ENCODE measurements around the gene SLC33A1. TPM values are rescaled to one million over a fixed set of nuclear protein-coding genes. Genes with fewer than 3 reads are reported as not detected.
"Not testable (repeated sequence)": the region's sequence is repeated elsewhere in the genome, so short reads cannot be mapped to it uniquely, and the experiment has no call there.

Gene SLC33A1
- 10 to 100 TPM; 24.1 to 24.4 TPM for total RNA-seq

- peak within 1 kb of the TSS; percentile 89 for H3K4me3 Mint-ChIP-seq
- H3K36me3 Mint-ChIP-seq, result peaks cover 21% of the 10 kb centered on the region
- no peaks in the 10 kb centered on the region for H3K27me3 Mint-ChIP-seq
- no peaks in the 10 kb centered on the region for H3K9me3 Mint-ChIP-seq (ENCODE audit: low read depth)
- DNase-seq (peak; percentile 99), ATAC-seq (peak; percentile 93)
- peak within 1 kb of the TSS; percentile 99 for H3K27ac Mint-ChIP-seq
- CTCF ChIA-PET, result interaction anchor here (1.0 to 2.9 kb wide), 5 partner anchors 12 to 103 kb away, joined by 3 to 42 read pairs (median 8); partner anchors contain the start of genes C3orf33 and GMPS
- H3K4me1 Mint-ChIP-seq, result peaks cover 41% of the 10 kb centered on the region
Observed at GRCh38 chr3:155854141-155854940, at the start of gene SLC33A1. Gene SLC33A1, minus strand, starts transcription at chr3:155854427. Its CDS starts 430 bp downstream, at chr3:155853997.

GRCh38 chr3:155895379-155895900 is 41.2 kb upstream of the SLC33A1 start:
- ATAC-seq (no peak), DNase-seq (no peak)
- H3K4me1 Mint-ChIP-seq, result peaks cover 9% of the 10 kb centered on the region
- no peaks in the 10 kb centered on the region for H3K9me3 Mint-ChIP-seq (ENCODE audit: low read depth)
- peaks cover 45% of the 10 kb centered on the region for H3K36me3 Mint-ChIP-seq
- CTCF ChIA-PET, result interaction anchor here (3.5 kb wide), 1 partner anchor 89 kb away, joined by 15 read pairs; the partner anchor contains the start of gene C3orf33
- no peaks in the 10 kb centered on the region for H3K27me3 Mint-ChIP-seq
- H3K27ac Mint-ChIP-seq, result no peak overlapping the region
- no peak overlapping the region for H3K4me3 Mint-ChIP-seq

GRCh38 chr3:155891321-155891720 is 37.1 kb upstream of the SLC33A1 start:
- Mint-ChIP-seq H3K27me3 (no peaks in the 10 kb centered on the region), H3K4me1 (peaks cover 36% of the 10 kb centered on the region), H3K9me3 (ENCODE audit: low read depth) (no peaks in the 10 kb centered on the region), H3K36me3 (peaks cover 29% of the 10 kb centered on the region), H3K4me3 (no peak overlapping the region), H3K27ac (no peak overlapping the region)
- ATAC-seq (no peak), DNase-seq (no peak)
- CTCF ChIA-PET, result no interaction called here

GRCh38 chr3:155890671-155891190 is 36.5 kb upstream of the SLC33A1 start:
- ATAC-seq, result no peak
- Mint-ChIP-seq H3K9me3 (ENCODE audit: low read depth) (no peaks in the 10 kb centered on the region), H3K27ac (no peak overlapping the region), H3K4me1 (peaks cover 36% of the 10 kb centered on the region), H3K4me3 (no peak overlapping the region), H3K36me3 (peaks cover 27% of the 10 kb centered on the region), H3K27me3 (no peaks in the 10 kb centered on the region)
- DNase-seq, result no peak
- CTCF ChIA-PET, result interaction anchor here (1.1 to 1.3 kb wide), 2 partner anchors 37 to 85 kb away, joined by 3 to 5 read pairs; partner anchors contain the start of gene C3orf33

- DNase-seq (no peak), ATAC-seq (no peak)
- Mint-ChIP-seq H3K4me1 (peaks cover 36% of the 10 kb centered on the region), H3K36me3 (peaks cover 23% of the 10 kb centered on the region), H3K27ac (no peak overlapping the region), H3K4me3 (no peak overlapping the region), H3K9me3 (ENCODE audit: low read depth) (no peaks in the 10 kb centered on the region), H3K27me3 (no peaks in the 10 kb centered on the region)
- CTCF ChIA-PET, result interaction anchor here (1.1 to 1.5 kb wide), 3 partner anchors 18 to 84 kb away, joined by 3 to 5 read pairs (median 5); partner anchors contain the start of gene C3orf33
Observed at GRCh38 chr3:155889952-155890351, 35.7 kb upstream of the SLC33A1 start.

- Mint-ChIP-seq H3K4me1 (peaks cover 38% of the 10 kb centered on the region), H3K36me3 (peaks cover 21% of the 10 kb centered on the region), H3K9me3 (ENCODE audit: low read depth) (no peaks in the 10 kb centered on the region), H3K27ac (no peak overlapping the region), H3K4me3 (no peak overlapping the region), H3K27me3 (no peaks in the 10 kb centered on the region)
- ATAC-seq, result no peak
- CTCF ChIA-PET, result interaction anchor here (1.5 kb wide), 1 partner anchor 17 kb away, joined by 5 read pairs; no protein-coding TSS in a partner anchor
- DNase-seq, result no peak
Observed at GRCh38 chr3:155889212-155889611, 35.0 kb upstream of the SLC33A1 start.

GRCh38 chr3:155886915-155887314 is 32.7 kb upstream of the SLC33A1 start:
- DNase-seq, result no peak
- Mint-ChIP-seq H3K36me3 (peaks cover 12% of the 10 kb centered on the region), H3K27ac (no peak overlapping the region), H3K4me1 (peaks cover 45% of the 10 kb centered on the region), H3K9me3 (ENCODE audit: low read depth) (no peaks in the 10 kb centered on the region), H3K27me3 (no peaks in the 10 kb centered on the region), H3K4me3 (no peak overlapping the region)
- CTCF ChIA-PET, result interaction anchor here (1.7 to 3.2 kb wide), 2 partner anchors 15 to 81 kb away, joined by 3 to 16 read pairs; partner anchors contain the start of gene C3orf33
- ATAC-seq, result no peak

GRCh38 chr3:155886348-155886747 is 32.1 kb upstream of the SLC33A1 start:
- H3K36me3 Mint-ChIP-seq, result peaks cover 12% of the 10 kb centered on the region
- DNase-seq; ATAC-seq; H3K27ac Mint-ChIP-seq; H3K4me3 Mint-ChIP-seq; H3K9me3 Mint-ChIP-seq (ENCODE audit: low read depth); H3K27me3 Mint-ChIP-seq: not testable (repeated sequence)
- CTCF ChIA-PET, result interaction anchor here (0.7 to 3.2 kb wide), 3 partner anchors 14 to 513 kb away, joined by 3 to 16 read pairs (median 3); partner anchors contain the start of gene C3orf33
- peaks cover 45% of the 10 kb centered on the region for H3K4me1 Mint-ChIP-seq

- CTCF ChIA-PET, result interaction anchor here (3.2 kb wide), 1 partner anchor 79 kb away, joined by 16 read pairs; the partner anchor contains the start of gene C3orf33
- Mint-ChIP-seq H3K4me3 (no peak overlapping the region), H3K27me3 (no peaks in the 10 kb centered on the region), H3K9me3 (ENCODE audit: low read depth) (no peaks in the 10 kb centered on the region), H3K4me1 (peaks cover 45% of the 10 kb centered on the region), H3K27ac (no peak overlapping the region), H3K36me3 (peaks cover 12% of the 10 kb centered on the region)
- ATAC-seq, result no peak
- DNase-seq, result no peak
Observed at GRCh38 chr3:155885292-155885691, 31.1 kb upstream of the SLC33A1 start.

GRCh38 chr3:155884292-155884691 is 30.1 kb upstream of the SLC33A1 start:
- no peak overlapping the region for H3K27ac Mint-ChIP-seq
- H3K4me3 Mint-ChIP-seq, result no peak overlapping the region
- CTCF ChIA-PET, result interaction anchor here (3.2 kb wide), 1 partner anchor 78 kb away, joined by 16 read pairs; the partner anchor contains the start of gene C3orf33
- peaks cover 12% of the 10 kb centered on the region for H3K36me3 Mint-ChIP-seq
- DNase-seq, result no peak
- no peaks in the 10 kb centered on the region for H3K27me3 Mint-ChIP-seq
- H3K9me3 Mint-ChIP-seq (ENCODE audit: low read depth), result no peaks in the 10 kb centered on the region
- peaks cover 46% of the 10 kb centered on the region for H3K4me1 Mint-ChIP-seq
- no peak for ATAC-seq

GRCh38 chr3:155880286-155880685 is 26.1 kb upstream of the SLC33A1 start:
- no peak for DNase-seq
- no peak overlapping the region for H3K4me3 Mint-ChIP-seq
- H3K27me3 Mint-ChIP-seq, result no peaks in the 10 kb centered on the region
- peaks cover 43% of the 10 kb centered on the region for H3K4me1 Mint-ChIP-seq
- H3K9me3 Mint-ChIP-seq (ENCODE audit: low read depth), result no peaks in the 10 kb centered on the region
- H3K36me3 Mint-ChIP-seq, result peaks cover 10% of the 10 kb centered on the region
- ATAC-seq, result no peak
- CTCF ChIA-PET, result interaction anchor here (1.0 kb wide), 1 partner anchor 75 kb away, joined by 3 read pairs; the partner anchor contains the start of gene C3orf33
- peak overlapping the region; percentile 16 for H3K27ac Mint-ChIP-seq

- no peaks in the 10 kb centered on the region for H3K27me3 Mint-ChIP-seq
- H3K4me1 Mint-ChIP-seq, result peaks cover 55% of the 10 kb centered on the region
- H3K9me3 Mint-ChIP-seq (ENCODE audit: low read depth), result no peaks in the 10 kb centered on the region
- no peak overlapping the region for H3K27ac Mint-ChIP-seq
- H3K4me3 Mint-ChIP-seq, result no peak overlapping the region
- CTCF ChIA-PET, result no interaction called here
- peaks cover 9% of the 10 kb centered on the region for H3K36me3 Mint-ChIP-seq
- ATAC-seq (no peak), DNase-seq (no peak)
Observed at GRCh38 chr3:155876503-155876902, 22.3 kb upstream of the SLC33A1 start.

GRCh38 chr3:155876037-155876436 is 21.8 kb upstream of the SLC33A1 start:
- ATAC-seq (no peak), DNase-seq (no peak)
- CTCF ChIA-PET, result no interaction called here
- Mint-ChIP-seq H3K27me3 (no peaks in the 10 kb centered on the region), H3K9me3 (ENCODE audit: low read depth) (no peaks in the 10 kb centered on the region), H3K4me1 (peaks cover 53% of the 10 kb centered on the region), H3K36me3 (peaks cover 9% of the 10 kb centered on the region), H3K4me3 (no peak overlapping the region), H3K27ac (no peak overlapping the region)
